ENCODE data around the gene SUCLG2.
A peak's percentile ranks its signal among the peaks of the same experiment; 100 is the strongest.

Gene SUCLG2, protein sequence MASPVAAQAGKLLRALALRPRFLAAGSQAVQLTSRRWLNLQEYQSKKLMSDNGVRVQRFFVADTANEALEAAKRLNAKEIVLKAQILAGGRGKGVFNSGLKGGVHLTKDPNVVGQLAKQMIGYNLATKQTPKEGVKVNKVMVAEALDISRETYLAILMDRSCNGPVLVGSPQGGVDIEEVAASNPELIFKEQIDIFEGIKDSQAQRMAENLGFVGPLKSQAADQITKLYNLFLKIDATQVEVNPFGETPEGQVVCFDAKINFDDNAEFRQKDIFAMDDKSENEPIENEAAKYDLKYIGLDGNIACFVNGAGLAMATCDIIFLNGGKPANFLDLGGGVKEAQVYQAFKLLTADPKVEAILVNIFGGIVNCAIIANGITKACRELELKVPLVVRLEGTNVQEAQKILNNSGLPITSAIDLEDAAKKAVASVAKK

DNA sequence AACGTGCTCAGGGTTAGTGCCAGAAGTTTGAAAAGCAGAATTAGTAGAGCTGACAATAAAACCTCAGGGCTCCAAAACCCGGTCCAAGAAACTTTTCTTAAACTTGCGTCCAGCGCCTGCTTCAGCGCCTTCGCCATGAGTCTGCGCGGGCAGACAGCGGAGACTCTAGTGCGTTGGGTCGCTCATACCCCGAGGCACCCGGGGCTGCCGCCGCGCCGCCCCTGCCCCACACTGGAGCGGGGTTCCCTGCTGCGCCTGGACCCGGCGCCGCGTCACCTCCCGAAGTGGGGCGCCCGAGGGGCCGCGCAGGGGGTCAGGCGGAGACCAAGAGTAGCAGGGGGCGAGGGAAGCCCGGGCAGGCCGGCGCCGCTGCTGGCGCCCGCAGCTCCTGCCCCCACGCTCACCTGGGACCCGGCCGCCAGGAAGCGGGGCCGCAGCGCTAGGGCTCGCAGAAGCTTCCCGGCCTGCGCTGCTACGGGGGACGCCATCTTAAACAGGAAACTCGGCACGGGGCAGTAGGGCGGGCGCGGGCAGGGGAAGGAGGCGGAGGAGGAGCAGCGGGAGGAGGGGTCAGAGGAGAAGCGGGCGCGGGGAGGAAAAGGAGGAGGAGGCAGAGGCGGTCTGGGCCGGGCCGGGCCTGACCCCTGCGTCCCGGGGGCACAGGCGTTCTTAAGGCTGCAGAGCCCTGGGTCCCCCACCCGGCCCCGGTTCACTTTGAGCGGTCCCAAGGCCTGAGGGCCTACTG, at the start of gene SUCLG2:
Gene SUCLG2, minus strand, starts transcription at position 514 of the 745 bp plus-strand sequence. Its CDS starts 26 bp downstream, at position 488.
- H3K36me3 ChIP-seq = no peaks in the 10 kb centered on the region; the same call in 1 of the 2 replicates
- DNase-seq = peak; percentile 94
- TF ChIP-seq, protein P1, sequence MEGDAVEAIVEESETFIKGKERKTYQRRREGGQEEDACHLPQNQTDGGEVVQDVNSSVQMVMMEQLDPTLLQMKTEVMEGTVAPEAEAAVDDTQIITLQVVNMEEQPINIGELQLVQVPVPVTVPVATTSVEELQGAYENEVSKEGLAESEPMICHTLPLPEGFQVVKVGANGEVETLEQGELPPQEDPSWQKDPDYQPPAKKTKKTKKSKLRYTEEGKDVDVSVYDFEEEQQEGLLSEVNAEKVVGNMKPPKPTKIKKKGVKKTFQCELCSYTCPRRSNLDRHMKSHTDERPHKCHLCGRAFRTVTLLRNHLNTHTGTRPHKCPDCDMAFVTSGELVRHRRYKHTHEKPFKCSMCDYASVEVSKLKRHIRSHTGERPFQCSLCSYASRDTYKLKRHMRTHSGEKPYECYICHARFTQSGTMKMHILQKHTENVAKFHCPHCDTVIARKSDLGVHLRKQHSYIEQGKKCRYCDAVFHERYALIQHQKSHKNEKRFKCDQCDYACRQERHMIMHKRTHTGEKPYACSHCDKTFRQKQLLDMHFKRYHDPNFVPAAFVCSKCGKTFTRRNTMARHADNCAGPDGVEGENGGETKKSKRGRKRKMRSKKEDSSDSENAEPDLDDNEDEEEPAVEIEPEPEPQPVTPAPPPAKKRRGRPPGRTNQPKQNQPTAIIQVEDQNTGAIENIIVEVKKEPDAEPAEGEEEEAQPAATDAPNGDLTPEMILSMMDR (IDR thresholded peaks at IDR 0.05; ENCODE audit: low read depth, low read length) = no peak
- H3K27ac ChIP-seq = peak within 1 kb of the TSS; percentile 90
- peak within 1 kb of the TSS; percentile 70 for H3K4me3 ChIP-seq (ENCODE audit: low read depth, low read length)
- no peaks in the 10 kb centered on the region for H3K27me3 ChIP-seq (ENCODE audit: insufficient read depth, low read depth, severe bottlenecking)
- H3K9me3 ChIP-seq (ENCODE audit: severe bottlenecking) = no peaks in the 10 kb centered on the region

DNA sequence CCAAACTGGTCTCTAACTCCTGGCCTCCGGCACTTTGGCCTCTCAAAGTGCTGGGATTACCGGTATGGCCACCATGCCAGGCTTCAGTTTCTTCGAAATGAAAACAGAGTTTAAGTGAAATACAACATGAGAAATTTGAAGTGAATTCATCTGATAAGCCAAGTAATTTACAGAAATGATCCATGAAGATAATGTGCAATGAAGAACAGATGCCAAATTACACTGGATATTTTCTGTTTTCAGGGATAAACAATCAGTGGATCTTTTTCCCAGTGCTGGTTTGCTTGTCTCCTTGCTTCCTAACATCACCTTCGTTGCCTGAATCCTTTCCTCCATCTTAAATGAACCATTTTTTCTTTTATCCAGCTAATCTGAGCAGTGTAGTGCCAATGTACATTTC, 46.2 kb upstream of the SUCLG2 start:
- no peak for DNase-seq
- Histone ChIP-seq H3K36me3 (no peaks in the 10 kb centered on the region), H3K27me3 (ENCODE audit: insufficient read depth, low read depth, severe bottlenecking) (no peaks in the 10 kb centered on the region), H3K4me3 (ENCODE audit: low read depth, low read length) (no peak overlapping the region), H3K27ac (no peak overlapping the region), H3K9me3 (ENCODE audit: severe bottlenecking) (no peaks in the 10 kb centered on the region)
- TF ChIP-seq, protein P1 (IDR thresholded peaks at IDR 0.05; ENCODE audit: low read depth, low read length) = no peak

DNA sequence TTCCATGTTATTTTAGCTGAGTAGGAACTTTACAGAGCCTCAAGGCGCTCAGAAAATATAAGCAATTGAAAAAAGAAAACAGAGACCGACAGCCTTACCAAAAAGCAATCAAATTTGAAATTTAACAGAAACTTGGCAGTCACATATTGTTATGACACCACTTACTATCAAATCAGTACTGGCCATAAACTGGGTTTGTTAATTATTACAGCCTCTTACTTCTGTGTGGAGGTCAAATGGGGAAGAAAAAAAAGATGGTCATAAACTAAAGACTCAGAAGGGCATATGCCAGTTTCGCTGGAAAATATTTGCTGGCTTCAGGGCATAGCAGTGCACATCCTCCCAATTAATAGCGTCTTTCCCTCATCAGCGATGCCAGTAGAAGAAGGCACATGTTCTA, 45.5 kb upstream of the SUCLG2 start:
- H3K36me3 ChIP-seq = no peaks in the 10 kb centered on the region
- no peak for DNase-seq
- no peaks in the 10 kb centered on the region for H3K9me3 ChIP-seq (ENCODE audit: severe bottlenecking)
- no peaks in the 10 kb centered on the region for H3K27me3 ChIP-seq (ENCODE audit: insufficient read depth, low read depth, severe bottlenecking)
- H3K4me3 ChIP-seq (ENCODE audit: low read depth, low read length) = no peak overlapping the region
- TF ChIP-seq, protein P1 (IDR thresholded peaks at IDR 0.05; ENCODE audit: low read depth, low read length) = no peak
- no peak overlapping the region for H3K27ac ChIP-seq

DNA sequence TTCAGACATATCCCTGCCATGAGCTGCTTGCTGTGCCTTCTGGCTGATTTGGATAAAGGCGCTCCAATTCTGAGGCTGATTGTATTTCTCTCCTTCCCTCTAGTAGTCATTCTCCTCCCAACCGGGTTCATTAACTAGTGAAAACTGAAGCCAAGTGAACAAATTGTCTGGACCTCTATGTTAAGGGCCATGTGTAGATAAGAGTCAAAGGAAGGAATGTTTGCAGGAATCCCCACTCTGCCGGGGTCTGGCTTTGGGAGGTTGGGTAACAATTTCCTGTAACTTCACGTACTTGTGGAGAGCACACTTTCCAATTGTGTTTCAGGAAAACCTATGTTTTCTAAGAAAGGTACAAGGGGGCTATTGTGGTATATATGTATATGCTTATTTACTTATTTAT, 38.2 kb upstream of the SUCLG2 start:
- no peak overlapping the region for H3K27ac ChIP-seq
- H3K27me3 ChIP-seq (ENCODE audit: insufficient read depth, low read depth, severe bottlenecking) = no peaks in the 10 kb centered on the region
- DNase-seq = no peak
- TF ChIP-seq, protein P1 (IDR thresholded peaks at IDR 0.05; ENCODE audit: low read depth, low read length) = no peak
- H3K9me3 ChIP-seq (ENCODE audit: severe bottlenecking) = no peaks in the 10 kb centered on the region
- no peaks in the 10 kb centered on the region for H3K36me3 ChIP-seq
- no peak overlapping the region for H3K4me3 ChIP-seq (ENCODE audit: low read depth, low read length)

DNA sequence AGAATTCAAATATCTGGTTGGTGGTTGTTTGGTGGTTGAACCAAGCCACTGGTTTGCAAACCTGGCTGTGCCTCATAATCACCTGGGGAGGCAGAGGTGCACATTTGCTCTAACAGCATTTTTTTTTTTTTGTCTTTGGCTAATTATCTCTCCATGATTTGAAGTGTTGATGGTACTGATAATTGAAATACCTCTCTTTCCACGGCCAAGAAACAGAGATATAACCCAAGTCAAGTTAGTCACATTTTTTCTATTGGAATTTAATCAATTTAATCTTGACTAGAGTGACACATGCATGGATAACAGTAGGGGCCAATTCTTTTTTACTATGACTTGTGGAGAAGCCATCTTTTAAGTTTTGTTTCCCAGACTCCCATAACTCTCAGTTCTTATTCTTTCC, 37.5 kb upstream of the SUCLG2 start:
- TF ChIP-seq, protein P1 (IDR thresholded peaks at IDR 0.05; ENCODE audit: low read depth, low read length) = no peak
- H3K27me3 ChIP-seq (ENCODE audit: insufficient read depth, low read depth, severe bottlenecking) = no peaks in the 10 kb centered on the region
- DNase-seq = no peak
- no peaks in the 10 kb centered on the region for H3K9me3 ChIP-seq (ENCODE audit: severe bottlenecking)
- H3K36me3 ChIP-seq = no peaks in the 10 kb centered on the region
- no peak overlapping the region for H3K27ac ChIP-seq
- H3K4me3 ChIP-seq (ENCODE audit: low read depth, low read length) = no peak overlapping the region

All from WERI-Rb-1 (cell line).